SK-N-SH (cell line): ENCODE results near the gene NEK6.

Experiments
- CHD2 ChIP-seq: fragments of 150-350 bp; IDR thresholded peaks from 2 replicates; pipeline ENCODE4 v1.6.1; 2018; ENCODE audit warnings: low read length; ENCODE audit not compliant: partially characterized antibody
- GABPA ChIP-seq: IDR thresholded peaks from 2 replicates; pipeline ENCODE4 v1.4.0; 2012; ENCODE audit warnings: low read depth, mild to moderate bottlenecking
- MEF2A ChIP-seq: IDR thresholded peaks from 2 replicates; pipeline ENCODE4 v1.4.0; 2012; ENCODE audit warnings: low read depth, borderline replicate concordance
- MXI1 ChIP-seq: IDR thresholded peaks from 2 replicates; pipeline ENCODE4 v1.6.1; 2012; ENCODE audit warnings: mild to moderate bottlenecking, low read depth, low read length, improper control_type of control experiment
- NFIC ChIP-seq: IDR thresholded peaks from 2 replicates; pipeline ENCODE4 v1.4.0; 2012; ENCODE audit warnings: borderline replicate concordance
- NRF1 ChIP-seq: IDR thresholded peaks from 2 replicates; pipeline ENCODE4 v1.6.1; 2012; ENCODE audit warnings: low read depth, mild to moderate bottlenecking, low read length
- RAD21 ChIP-seq: IDR thresholded peaks from 2 replicates; pipeline ENCODE4 v1.6.1; 2012; ENCODE audit warnings: mild to moderate bottlenecking, low read length
- RCOR1 ChIP-seq: fragments of 150-350 bp; IDR thresholded peaks from 2 replicates; pipeline ENCODE4 v1.6.1; 2017; ENCODE audit warnings: antibody characterized with exemption, low read length
- USF2 ChIP-seq: fragments of 150-350 bp; IDR thresholded peaks from 2 replicates; pipeline ENCODE4 v1.6.1; 2017; ENCODE audit warnings: antibody characterized with exemption, low read length, low read depth, borderline replicate concordance
- TF ChIP-seq, protein P1 (sequence below): IDR thresholded peaks from 2 replicates; pipeline ENCODE4 v1.4.0; 2012; ENCODE audit warnings: low read depth, borderline replicate concordance
- TF ChIP-seq, protein P2 (sequence below): fragments of 200-600 bp; sonication (generic); IDR thresholded peaks from 2 replicates; pipeline ENCODE4 v1.6.1; 2017; ENCODE audit warnings: antibody characterized with exemption, mild to moderate bottlenecking, moderate library complexity
- TF ChIP-seq, protein P3 (sequence below): IDR thresholded peaks from 2 replicates; pipeline ENCODE4 v1.4.0; 2012; ENCODE audit warnings: low read depth

DNA sequence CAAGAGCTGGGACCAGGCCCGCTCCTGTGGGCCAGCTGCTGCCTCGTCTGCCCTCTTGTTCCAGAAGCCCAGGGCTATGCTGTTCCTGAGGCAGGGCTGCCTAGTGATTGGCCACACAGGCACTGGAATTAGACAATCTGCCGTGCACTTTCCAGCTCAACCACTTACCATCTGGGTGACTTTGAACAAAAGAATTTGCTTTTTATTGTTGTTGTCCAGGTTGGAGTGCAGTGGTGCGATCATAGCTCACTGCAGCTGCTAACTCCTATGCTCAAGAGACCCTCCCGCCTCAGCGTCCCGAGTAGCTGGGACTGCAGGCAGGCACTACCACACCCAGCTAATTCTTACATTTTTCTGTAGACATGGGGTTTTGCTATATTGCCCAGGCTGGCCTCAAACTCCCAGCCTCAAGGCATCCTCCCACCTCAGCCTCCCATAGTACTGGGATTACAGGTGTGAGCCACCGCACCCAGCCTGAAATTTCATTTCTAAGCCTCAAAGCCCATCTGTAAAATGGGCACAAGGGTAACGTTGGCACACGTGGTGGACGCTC is 1.2 kb upstream of the NEK6 start:
- TF ChIP-seq, protein P1, sequence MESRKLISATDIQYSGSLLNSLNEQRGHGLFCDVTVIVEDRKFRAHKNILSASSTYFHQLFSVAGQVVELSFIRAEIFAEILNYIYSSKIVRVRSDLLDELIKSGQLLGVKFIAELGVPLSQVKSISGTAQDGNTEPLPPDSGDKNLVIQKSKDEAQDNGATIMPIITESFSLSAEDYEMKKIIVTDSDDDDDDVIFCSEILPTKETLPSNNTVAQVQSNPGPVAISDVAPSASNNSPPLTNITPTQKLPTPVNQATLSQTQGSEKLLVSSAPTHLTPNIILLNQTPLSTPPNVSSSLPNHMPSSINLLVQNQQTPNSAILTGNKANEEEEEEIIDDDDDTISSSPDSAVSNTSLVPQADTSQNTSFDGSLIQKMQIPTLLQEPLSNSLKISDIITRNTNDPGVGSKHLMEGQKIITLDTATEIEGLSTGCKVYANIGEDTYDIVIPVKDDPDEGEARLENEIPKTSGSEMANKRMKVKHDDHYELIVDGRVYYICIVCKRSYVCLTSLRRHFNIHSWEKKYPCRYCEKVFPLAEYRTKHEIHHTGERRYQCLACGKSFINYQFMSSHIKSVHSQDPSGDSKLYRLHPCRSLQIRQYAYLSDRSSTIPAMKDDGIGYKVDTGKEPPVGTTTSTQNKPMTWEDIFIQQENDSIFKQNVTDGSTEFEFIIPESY = no peak
- TF ChIP-seq, protein P2, sequence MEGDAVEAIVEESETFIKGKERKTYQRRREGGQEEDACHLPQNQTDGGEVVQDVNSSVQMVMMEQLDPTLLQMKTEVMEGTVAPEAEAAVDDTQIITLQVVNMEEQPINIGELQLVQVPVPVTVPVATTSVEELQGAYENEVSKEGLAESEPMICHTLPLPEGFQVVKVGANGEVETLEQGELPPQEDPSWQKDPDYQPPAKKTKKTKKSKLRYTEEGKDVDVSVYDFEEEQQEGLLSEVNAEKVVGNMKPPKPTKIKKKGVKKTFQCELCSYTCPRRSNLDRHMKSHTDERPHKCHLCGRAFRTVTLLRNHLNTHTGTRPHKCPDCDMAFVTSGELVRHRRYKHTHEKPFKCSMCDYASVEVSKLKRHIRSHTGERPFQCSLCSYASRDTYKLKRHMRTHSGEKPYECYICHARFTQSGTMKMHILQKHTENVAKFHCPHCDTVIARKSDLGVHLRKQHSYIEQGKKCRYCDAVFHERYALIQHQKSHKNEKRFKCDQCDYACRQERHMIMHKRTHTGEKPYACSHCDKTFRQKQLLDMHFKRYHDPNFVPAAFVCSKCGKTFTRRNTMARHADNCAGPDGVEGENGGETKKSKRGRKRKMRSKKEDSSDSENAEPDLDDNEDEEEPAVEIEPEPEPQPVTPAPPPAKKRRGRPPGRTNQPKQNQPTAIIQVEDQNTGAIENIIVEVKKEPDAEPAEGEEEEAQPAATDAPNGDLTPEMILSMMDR = no peak
- TF ChIP-seq USF2 = no peak
- TF ChIP-seq NRF1 = no peak
- TF ChIP-seq RCOR1 = no peak
- no peak for TF ChIP-seq GABPA
- TF ChIP-seq, protein P3, sequence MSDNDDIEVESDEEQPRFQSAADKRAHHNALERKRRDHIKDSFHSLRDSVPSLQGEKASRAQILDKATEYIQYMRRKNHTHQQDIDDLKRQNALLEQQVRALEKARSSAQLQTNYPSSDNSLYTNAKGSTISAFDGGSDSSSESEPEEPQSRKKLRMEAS = peak; percentile 26; the same call in 1 of the 2 replicates
- TF ChIP-seq MEF2A = no peak
- no peak for TF ChIP-seq RAD21
- no peak for TF ChIP-seq NFIC
- TF ChIP-seq MXI1 = no peak
- no peak for TF ChIP-seq CHD2
